Measurements from ENCODE around the gene MYH6. TPM values are rescaled to one million over a fixed set of nuclear protein-coding genes. Genes with fewer than 3 reads are reported as not detected.

The MYH6 gene
- total and polyA plus RNA-seq, 2 of the 13 experiments (the other 11 are each of a cell fraction or from before 2014, with no cell fraction given), result 0.01 TPM; not detected in 1

DNA sequence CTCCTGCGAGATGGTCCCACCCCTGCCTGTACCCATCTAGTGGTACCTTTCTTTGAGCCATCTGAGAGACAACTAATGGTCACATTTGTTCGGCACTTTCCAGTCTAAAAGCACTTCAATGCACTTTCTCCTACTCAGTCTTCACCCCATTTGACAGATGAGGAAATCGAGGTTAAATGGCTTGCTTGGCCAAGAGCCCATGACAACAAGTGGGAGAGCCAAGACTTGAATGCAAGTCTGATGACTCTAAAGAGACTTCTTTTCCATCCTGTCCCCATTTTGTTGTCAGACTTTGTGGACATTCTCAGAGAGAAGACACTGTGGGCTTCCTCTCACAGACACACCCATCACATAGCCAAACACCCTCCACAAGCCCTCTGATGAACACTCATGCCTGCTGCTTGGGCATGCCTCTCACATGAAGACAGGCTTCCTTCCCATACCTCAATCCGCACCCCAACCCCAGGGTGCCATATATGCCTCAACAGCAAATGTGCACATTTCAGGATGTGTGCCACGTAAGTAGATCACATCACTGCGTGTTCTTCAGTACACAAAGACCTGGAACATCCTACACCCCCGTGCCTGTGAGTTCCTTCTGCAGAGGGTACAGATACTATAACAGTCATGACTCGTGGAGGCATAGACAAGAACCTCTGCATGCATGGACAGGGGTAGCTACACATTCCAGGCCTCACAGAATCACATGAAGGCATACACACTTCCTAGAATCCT lies 26.6 kb upstream of the MYH6 start:
- no peak for ATAC-seq
- no peak overlapping the region for H3K4me3 ChIP-seq (replicated peaks in 1 of 3; ENCODE audit: insufficient read depth in 1 of 3, low read depth in 2 of 3, low read length in 3 of 3)
- no peaks in the 10 kb centered on the region for H4K20me1 ChIP-seq (ENCODE audit: insufficient read depth, low read length)
- peaks cover 11 to 63% of the 10 kb centered on the region in 2 experiments for H3K27me3 ChIP-seq (ENCODE audit: control insufficient read depth in 1 of 2, insufficient read depth in 2 of 2, low read length in 2 of 2)
- H3K36me3 ChIP-seq (replicated peaks in 1 of 2; ENCODE audit: control insufficient read depth in 1 of 2, insufficient read depth in 2 of 2, low read length in 2 of 2), result no peaks in the 10 kb centered on the region
- no peak for FAIRE-seq
- in situ Hi-C loops (cut with HindIII; ENCODE audit: extremely low pct_ligation_motif_present, low pct_unique_long_range_greater_than_20kb) (no loop called here), intact Hi-C loops (cut with micrococcal nuclease; ENCODE audit: unreplicated experiment) (no loop called here)
- H3K27ac ChIP-seq (ENCODE audit: extremely low read length, insufficient read depth, low read length), result no peak overlapping the region
- CTCF ChIA-PET (ENCODE audit: low intra/inter-chr PET ratio, low total read pairs), result no interaction called here
- no peaks in the 10 kb centered on the region for H3K79me2 ChIP-seq (ENCODE audit: insufficient read depth, low read length)
- WGBS (ENCODE audit: low lambda C conversion rate), result 53% methylated on average over 8 of the region's 8 CpGs
- peak overlapping the region; percentile 78 for H3K4me2 ChIP-seq (ENCODE audit: low read depth, low read length)
- BruUV-seq (replicated peaks), result no TSS peak
- POLR2A ChIA-PET, result interaction anchor here (1.2 to 2.4 kb wide), 4 partner anchors 35 to 659 kb away, joined by 3 to 26 read pairs (median 6); partner anchors contain the start of genes HOMEZ, NGDN, PABPN1 and PCK2
- peaks cover 43% of the 10 kb centered on the region for H3K4me1 ChIP-seq (ENCODE audit: insufficient read depth, low read length)
- no peak for DNase-seq (ENCODE audit: low spot score)
- peak overlapping the region; percentile 35; the same call in 1 of the 2 replicates for H3K9ac ChIP-seq (ENCODE audit: insufficient read depth, low read depth, low read length)
- no peak overlapping the region for H2AFZ ChIP-seq (ENCODE audit: low read length)
- no peaks in the 10 kb centered on the region for H3K9me3 ChIP-seq (ENCODE audit: low read length)
- TF ChIP-seq, protein P1, sequence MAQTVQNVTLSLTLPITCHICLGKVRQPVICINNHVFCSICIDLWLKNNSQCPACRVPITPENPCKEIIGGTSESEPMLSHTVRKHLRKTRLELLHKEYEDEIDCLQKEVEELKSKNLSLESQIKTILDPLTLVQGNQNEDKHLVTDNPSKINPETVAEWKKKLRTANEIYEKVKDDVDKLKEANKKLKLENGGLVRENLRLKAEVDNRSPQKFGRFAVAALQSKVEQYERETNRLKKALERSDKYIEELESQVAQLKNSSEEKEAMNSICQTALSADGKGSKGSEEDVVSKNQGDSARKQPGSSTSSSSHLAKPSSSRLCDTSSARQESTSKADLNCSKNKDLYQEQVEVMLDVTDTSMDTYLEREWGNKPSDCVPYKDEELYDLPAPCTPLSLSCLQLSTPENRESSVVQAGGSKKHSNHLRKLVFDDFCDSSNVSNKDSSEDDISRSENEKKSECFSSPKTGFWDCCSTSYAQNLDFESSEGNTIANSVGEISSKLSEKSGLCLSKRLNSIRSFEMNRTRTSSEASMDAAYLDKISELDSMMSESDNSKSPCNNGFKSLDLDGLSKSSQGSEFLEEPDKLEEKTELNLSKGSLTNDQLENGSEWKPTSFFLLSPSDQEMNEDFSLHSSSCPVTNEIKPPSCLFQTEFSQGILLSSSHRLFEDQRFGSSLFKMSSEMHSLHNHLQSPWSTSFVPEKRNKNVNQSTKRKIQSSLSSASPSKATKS (CRISPR knock-in tag; IDR thresholded peaks at IDR 0.05), result no peak
- TF ChIP-seq NONO (IDR thresholded peaks at IDR 0.05) (no peak), NONO (CRISPR knock-in tag; conservative IDR thresholded peaks at IDR 0.05) (0 out of 2 replicates have a peak, but pooled peaks have one; percentile 27), MAFF (IDR thresholded peaks at IDR 0.05; ENCODE audit: low read depth, low read length) (no peak), RFXANK (CRISPR knock-in tag; IDR thresholded peaks at IDR 0.05) (no peak), ZNF891 (CRISPR knock-in tag; IDR thresholded peaks at IDR 0.05) (no peak), ZC3H13 (CRISPR knock-in tag; IDR thresholded peaks at IDR 0.05) (0 out of 2 replicates have a peak, but pooled peaks have one; percentile 47), ZMYM3 (CRISPR knock-in tag; IDR thresholded peaks at IDR 0.05) (peak; percentile 54; the same call in 1 of the 2 replicates), ZNF629 (CRISPR knock-in tag; conservative IDR thresholded peaks at IDR 0.05) (peak; percentile 61), NFIC (IDR thresholded peaks at IDR 0.05; ENCODE audit: low read length) (no peak)
- TF ChIP-seq, protein P2, sequence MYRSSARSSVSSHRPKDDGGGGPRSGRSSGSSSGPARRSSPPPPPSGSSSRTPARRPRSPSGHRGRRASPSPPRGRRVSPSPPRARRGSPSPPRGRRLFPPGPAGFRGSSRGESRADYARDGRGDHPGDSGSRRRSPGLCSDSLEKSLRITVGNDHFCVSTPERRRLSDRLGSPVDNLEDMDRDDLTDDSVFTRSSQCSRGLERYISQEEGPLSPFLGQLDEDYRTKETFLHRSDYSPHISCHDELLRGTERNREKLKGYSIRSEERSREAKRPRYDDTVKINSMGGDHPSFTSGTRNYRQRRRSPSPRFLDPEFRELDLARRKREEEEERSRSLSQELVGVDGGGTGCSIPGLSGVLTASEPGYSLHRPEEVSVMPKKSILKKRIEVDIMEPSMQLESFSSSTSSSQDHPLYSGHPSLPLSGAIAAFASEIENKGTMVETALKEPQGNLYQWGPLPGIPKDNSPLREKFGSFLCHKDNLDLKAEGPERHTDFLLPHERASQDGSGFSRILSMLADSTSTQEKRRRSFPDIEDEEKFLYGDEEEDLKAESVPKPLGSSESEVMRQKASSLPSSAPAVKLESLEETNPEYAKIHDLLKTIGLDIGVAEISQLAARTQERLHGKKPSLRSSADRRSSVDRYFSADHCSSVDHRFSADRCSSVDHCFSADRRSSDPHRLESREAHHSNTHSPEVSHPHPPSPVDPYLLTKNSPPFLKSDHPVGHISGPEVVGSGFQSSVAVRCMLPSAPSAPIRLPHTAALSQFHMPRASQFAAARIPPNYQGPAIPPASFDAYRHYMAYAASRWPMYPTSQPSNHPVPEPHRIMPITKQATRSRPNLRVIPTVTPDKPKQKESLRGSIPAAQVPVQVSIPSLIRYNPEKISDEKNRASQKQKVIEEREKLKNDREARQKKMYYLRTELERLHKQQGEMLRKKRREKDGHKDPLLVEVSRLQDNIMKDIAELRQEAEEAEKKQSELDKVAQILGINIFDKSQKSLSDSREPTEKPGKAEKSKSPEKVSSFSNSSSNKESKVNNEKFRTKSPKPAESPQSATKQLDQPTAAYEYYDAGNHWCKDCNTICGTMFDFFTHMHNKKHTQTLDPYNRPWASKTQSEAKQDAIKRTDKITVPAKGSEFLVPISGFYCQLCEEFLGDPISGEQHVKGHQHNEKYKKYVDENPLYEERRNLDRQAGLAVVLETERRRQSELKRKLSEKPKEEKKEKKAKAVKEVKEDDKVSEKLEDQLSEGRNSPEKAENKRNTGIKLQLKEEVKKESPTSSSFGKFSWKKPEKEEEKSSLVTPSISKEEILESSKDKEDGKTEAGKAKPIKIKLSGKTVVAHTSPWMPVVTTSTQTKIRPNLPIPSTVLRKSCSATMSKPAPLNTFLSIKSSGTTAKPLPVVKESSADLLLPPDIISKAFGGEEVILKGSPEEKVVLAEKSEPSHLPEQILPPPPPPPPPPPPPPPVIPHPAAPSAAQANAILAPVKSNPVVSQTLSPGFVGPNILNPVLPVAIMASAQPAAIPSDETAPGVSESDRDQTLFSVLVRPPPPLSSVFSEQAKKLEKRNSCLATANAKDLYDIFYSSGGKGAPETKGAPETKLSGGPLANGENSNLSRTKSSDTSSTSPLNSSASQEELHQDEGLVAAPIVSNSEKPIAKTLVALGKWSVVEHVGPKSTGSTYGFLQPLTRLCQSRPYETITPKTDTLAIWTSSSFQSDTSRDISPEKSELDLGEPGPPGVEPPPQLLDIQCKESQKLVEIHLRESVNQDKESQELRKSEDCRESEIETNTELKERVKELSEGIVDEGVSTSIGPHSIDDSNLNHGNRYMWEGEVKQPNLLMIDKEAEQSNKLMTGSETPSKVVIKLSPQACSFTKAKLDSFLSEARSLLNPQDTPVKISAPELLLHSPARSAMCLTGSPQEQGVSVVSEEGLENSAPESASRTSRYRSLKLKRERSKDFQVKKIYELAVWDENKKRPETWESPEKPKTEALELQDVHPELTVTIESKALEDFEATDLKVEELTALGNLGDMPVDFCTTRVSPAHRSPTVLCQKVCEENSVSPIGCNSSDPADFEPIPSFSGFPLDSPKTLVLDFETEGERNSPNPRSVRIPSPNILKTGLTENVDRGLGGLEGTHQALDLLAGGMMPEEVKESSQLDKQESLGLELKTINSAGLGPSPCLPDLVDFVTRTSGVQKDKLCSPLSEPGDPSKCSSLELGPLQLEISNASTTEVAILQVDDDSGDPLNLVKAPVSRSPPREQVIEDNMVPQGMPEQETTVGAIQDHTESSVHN (CRISPR knock-in tag; IDR thresholded peaks at IDR 0.05), result no peak
- TF ChIP-seq, protein P3, sequence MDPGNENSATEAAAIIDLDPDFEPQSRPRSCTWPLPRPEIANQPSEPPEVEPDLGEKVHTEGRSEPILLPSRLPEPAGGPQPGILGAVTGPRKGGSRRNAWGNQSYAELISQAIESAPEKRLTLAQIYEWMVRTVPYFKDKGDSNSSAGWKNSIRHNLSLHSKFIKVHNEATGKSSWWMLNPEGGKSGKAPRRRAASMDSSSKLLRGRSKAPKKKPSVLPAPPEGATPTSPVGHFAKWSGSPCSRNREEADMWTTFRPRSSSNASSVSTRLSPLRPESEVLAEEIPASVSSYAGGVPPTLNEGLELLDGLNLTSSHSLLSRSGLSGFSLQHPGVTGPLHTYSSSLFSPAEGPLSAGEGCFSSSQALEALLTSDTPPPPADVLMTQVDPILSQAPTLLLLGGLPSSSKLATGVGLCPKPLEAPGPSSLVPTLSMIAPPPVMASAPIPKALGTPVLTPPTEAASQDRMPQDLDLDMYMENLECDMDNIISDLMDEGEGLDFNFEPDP (CRISPR knock-in tag; conservative IDR thresholded peaks at IDR 0.05), result 0 out of 2 replicates have a peak, but pooled peaks have one; percentile 86
